Ishikawa (cell line): ENCODE measurements around the gene TAX1BP1.

Experiments used
- CEBPB ChIP-seq: IDR thresholded peaks from 2 replicates; pipeline ENCODE4 v1.6.1; 2012
- CREB1 ChIP-seq: IDR thresholded peaks from 2 replicates; pipeline ENCODE4 v1.6.1; 2012; ENCODE audit warnings: low read depth
- EGR1 ChIP-seq: IDR thresholded peaks from 2 replicates; pipeline ENCODE4 v1.6.1; 2012
- EP300 ChIP-seq: IDR thresholded peaks from 2 replicates; pipeline ENCODE4 v1.6.1; 2012; ENCODE audit warnings: borderline replicate concordance
- FOXM1 ChIP-seq: IDR thresholded peaks from 2 replicates; pipeline ENCODE4 v1.6.1; 2012; ENCODE audit warnings: low read depth, borderline replicate concordance
- MAX ChIP-seq: IDR thresholded peaks from 2 replicates; pipeline ENCODE4 v1.6.1; 2012
- NFIC ChIP-seq: IDR thresholded peaks from 2 replicates; pipeline ENCODE4 v1.6.1; 2012
- RAD21 ChIP-seq: IDR thresholded peaks from 2 replicates; pipeline ENCODE4 v1.6.1; 2012; ENCODE audit warnings: low read depth
- REST ChIP-seq: IDR thresholded peaks from 2 replicates; pipeline ENCODE4 v1.6.1; 2012; ENCODE audit warnings: low read depth, mild to moderate bottlenecking
- TAF1 ChIP-seq: IDR thresholded peaks from 2 replicates; pipeline ENCODE4 v1.6.1; 2012; ENCODE audit warnings: low read depth, mild to moderate bottlenecking
- TCF12 ChIP-seq: IDR thresholded peaks from 2 replicates; pipeline ENCODE4 v1.6.1; 2012; ENCODE audit warnings: low read depth
- TEAD4 ChIP-seq: IDR thresholded peaks from 2 replicates; pipeline ENCODE4 v1.6.1; 2012
- USF1 ChIP-seq: IDR thresholded peaks from 2 replicates; pipeline ENCODE4 v1.6.1; 2012
- YY1 ChIP-seq: IDR thresholded peaks from 2 replicates; pipeline ENCODE4 v1.6.1; 2012; ENCODE audit warnings: low read depth
- ZBTB7A ChIP-seq: IDR thresholded peaks from 2 replicates; pipeline ENCODE4 v1.6.1; 2012; ENCODE audit warnings: low read depth

TAX1BP1 gene

GRCh38 chr7:27846388-27846787, 106.4 kb downstream of the TAX1BP1 start:
- TF ChIP-seq USF1 (no peak), YY1 (no peak), ZBTB7A (no peak), EGR1 (no peak), FOXM1 (no peak), TAF1 (no peak), RAD21 (no peak), CREB1 (no peak), TEAD4 (no peak), REST (no peak)

- TF ChIP-seq USF1 (no peak), REST (no peak), FOXM1 (no peak)
Measured at GRCh38 chr7:27850531-27850930, 110.6 kb downstream of the TAX1BP1 start.

GRCh38 chr7:27860800-27861199, 120.8 kb downstream of the TAX1BP1 start:
- TF ChIP-seq NFIC, result no peak
- no peak for TF ChIP-seq ZBTB7A
- no peak for TF ChIP-seq EGR1
- TF ChIP-seq EP300, result no peak
- no peak for TF ChIP-seq TCF12
- TF ChIP-seq TAF1, result no peak
- TF ChIP-seq MAX, result no peak
- no peak for TF ChIP-seq FOXM1
- TF ChIP-seq RAD21, result no peak
- no peak for TF ChIP-seq TEAD4
- TF ChIP-seq CEBPB, result no peak
- TF ChIP-seq USF1, result no peak
- no peak for TF ChIP-seq YY1
- no peak for TF ChIP-seq REST
- no peak for TF ChIP-seq CREB1

- no peak for TF ChIP-seq YY1
- no peak for TF ChIP-seq USF1
- TF ChIP-seq NFIC, result no peak
- TF ChIP-seq REST, result no peak
- no peak for TF ChIP-seq CEBPB
- no peak for TF ChIP-seq EGR1
- TF ChIP-seq TAF1, result no peak
- no peak for TF ChIP-seq ZBTB7A
- no peak for TF ChIP-seq FOXM1
- TF ChIP-seq RAD21, result no peak
- no peak for TF ChIP-seq EP300
- no peak for TF ChIP-seq TCF12
- TF ChIP-seq CREB1, result no peak
- TF ChIP-seq TEAD4, result no peak
- TF ChIP-seq MAX, result no peak
Measured at GRCh38 chr7:27861747-27862146, 121.8 kb downstream of the TAX1BP1 start.
